Measurements from ENCODE around the gene FAM13A. TPM values are rescaled to one million over a fixed set of nuclear protein-coding genes. Genes with fewer than 3 reads are reported as not detected.

FAM13A gene
- total and polyA plus RNA-seq, 2 of the 13 experiments (the other 11 are each of a cell fraction or from before 2014, with no cell fraction given): 1.2 to 36.2 TPM

DNA sequence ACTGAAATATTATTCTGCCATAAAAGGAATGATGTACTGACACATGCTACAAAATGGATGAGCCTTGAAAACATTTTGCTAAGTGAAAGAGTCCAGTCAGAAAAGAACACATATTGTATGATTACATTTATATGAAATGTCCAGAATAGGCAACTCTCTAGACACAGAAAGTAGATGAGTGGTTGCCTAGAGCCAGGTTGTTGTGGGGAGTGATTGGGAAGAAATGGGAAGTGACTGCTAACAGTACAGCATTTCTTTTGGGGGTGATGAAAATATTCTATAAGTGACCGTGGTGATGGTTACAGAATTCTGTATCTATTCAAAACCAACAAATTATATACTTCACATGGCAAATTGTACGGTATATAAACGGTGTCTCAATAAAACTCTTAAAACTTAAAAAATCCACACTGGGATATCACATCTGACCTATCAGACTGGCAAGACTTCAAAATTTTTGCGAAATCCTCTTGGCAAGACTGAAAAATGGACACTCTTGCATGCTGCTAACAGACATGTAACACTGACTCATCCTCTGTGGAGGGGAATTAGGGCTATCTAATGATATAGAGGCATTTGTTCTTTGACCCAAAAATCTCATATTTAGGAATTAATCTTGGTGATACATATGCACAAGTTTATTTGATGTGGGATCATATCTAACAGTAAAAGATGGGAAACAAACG lies 71.8 kb downstream of the FAM13A start:
- H2AFZ ChIP-seq (ENCODE audit: low read length): no peak overlapping the region
- H3K9ac ChIP-seq (ENCODE audit: insufficient read depth, low read depth, low read length): no peak overlapping the region
- no peaks in the 10 kb centered on the region for H4K20me1 ChIP-seq (ENCODE audit: insufficient read depth, low read length)
- DNase-seq (ENCODE audit: low spot score): no peak
- TF ChIP-seq ZBTB34 (CRISPR knock-in tag; IDR thresholded peaks at IDR 0.05) (no peak), ZNF160 (CRISPR knock-in tag; IDR thresholded peaks at IDR 0.05) (no peak), ZFAT (CRISPR knock-in tag; conservative IDR thresholded peaks at IDR 0.05) (no peak), KDM3A (CRISPR knock-in tag; IDR thresholded peaks at IDR 0.05; ENCODE audit: low read depth) (no peak), ZMYM2 (CRISPR knock-in tag; IDR thresholded peaks at IDR 0.05) (no peak), RXRB (CRISPR knock-in tag; IDR thresholded peaks at IDR 0.05; ENCODE audit: borderline replicate concordance) (no peak), ATF1 (CRISPR knock-in tag; IDR thresholded peaks at IDR 0.05) (no peak), RNF2 (conservative IDR thresholded peaks at IDR 0.05; ENCODE audit: low read depth) (no peak), RFX3 (CRISPR knock-in tag; IDR thresholded peaks at IDR 0.05) (no peak), FOSL1 (CRISPR knock-in tag; IDR thresholded peaks at IDR 0.05; ENCODE audit: borderline replicate concordance) (no peak), PHF8 (CRISPR knock-in tag; IDR thresholded peaks at IDR 0.05) (no peak), ZNF101 (CRISPR knock-in tag; IDR thresholded peaks at IDR 0.05; ENCODE audit: borderline replicate concordance, low read depth) (no peak), ZBTB33 (CRISPR knock-in tag; IDR thresholded peaks at IDR 0.05) (no peak), MED8 (CRISPR knock-in tag; IDR thresholded peaks at IDR 0.05; ENCODE audit: insufficient replicate concordance) (no peak), HBP1 (CRISPR knock-in tag; IDR thresholded peaks at IDR 0.05; ENCODE audit: low read depth) (no peak)
- TF ChIP-seq, protein P1, sequence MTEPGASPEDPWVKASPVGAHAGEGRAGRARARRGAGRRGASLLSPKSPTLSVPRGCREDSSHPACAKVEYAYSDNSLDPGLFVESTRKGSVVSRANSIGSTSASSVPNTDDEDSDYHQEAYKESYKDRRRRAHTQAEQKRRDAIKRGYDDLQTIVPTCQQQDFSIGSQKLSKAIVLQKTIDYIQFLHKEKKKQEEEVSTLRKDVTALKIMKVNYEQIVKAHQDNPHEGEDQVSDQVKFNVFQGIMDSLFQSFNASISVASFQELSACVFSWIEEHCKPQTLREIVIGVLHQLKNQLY (CRISPR knock-in tag; IDR thresholded peaks at IDR 0.05): no peak
- TF ChIP-seq, protein P2, sequence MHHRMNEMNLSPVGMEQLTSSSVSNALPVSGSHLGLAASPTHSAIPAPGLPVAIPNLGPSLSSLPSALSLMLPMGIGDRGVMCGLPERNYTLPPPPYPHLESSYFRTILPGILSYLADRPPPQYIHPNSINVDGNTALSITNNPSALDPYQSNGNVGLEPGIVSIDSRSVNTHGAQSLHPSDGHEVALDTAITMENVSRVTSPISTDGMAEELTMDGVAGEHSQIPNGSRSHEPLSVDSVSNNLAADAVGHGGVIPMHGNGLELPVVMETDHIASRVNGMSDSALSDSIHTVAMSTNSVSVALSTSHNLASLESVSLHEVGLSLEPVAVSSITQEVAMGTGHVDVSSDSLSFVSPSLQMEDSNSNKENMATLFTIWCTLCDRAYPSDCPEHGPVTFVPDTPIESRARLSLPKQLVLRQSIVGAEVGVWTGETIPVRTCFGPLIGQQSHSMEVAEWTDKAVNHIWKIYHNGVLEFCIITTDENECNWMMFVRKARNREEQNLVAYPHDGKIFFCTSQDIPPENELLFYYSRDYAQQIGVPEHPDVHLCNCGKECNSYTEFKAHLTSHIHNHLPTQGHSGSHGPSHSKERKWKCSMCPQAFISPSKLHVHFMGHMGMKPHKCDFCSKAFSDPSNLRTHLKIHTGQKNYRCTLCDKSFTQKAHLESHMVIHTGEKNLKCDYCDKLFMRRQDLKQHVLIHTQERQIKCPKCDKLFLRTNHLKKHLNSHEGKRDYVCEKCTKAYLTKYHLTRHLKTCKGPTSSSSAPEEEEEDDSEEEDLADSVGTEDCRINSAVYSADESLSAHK (CRISPR knock-in tag; IDR thresholded peaks at IDR 0.05; ENCODE audit: borderline replicate concordance): no peak
- no peaks in the 10 kb centered on the region for H3K4me1 ChIP-seq (ENCODE audit: insufficient read depth, low read length)
- no peak overlapping the region for H3K4me2 ChIP-seq (ENCODE audit: low read depth, low read length)
- no peaks in the 10 kb centered on the region for H3K36me3 ChIP-seq (replicated peaks in 1 of 2; ENCODE audit: control insufficient read depth in 1 of 2, insufficient read depth in 2 of 2, low read length in 2 of 2)
- H3K9me3 ChIP-seq (ENCODE audit: low read length): no peaks in the 10 kb centered on the region
- no peak overlapping the region for H3K4me3 ChIP-seq (replicated peaks in 1 of 3; ENCODE audit: insufficient read depth in 1 of 3, low read depth in 2 of 3, low read length in 3 of 3)
- no peak overlapping the region for H3K27ac ChIP-seq (ENCODE audit: extremely low read length, insufficient read depth, low read length)
- WGBS (ENCODE audit: low lambda C conversion rate): 54% methylated on average over 5 of the region's 5 CpGs
- H3K27me3 ChIP-seq (ENCODE audit: control insufficient read depth in 1 of 2, insufficient read depth in 2 of 2, low read length in 2 of 2): no peaks in the 10 kb centered on the region
- intact Hi-C loops (cut with micrococcal nuclease; ENCODE audit: unreplicated experiment): no loop called here
- ATAC-seq: no peak
- CTCF ChIA-PET (ENCODE audit: low intra/inter-chr PET ratio, low total read pairs): no interaction called here
- in situ Hi-C loops (cut with HindIII; ENCODE audit: extremely low pct_ligation_motif_present, low pct_unique_long_range_greater_than_20kb): no loop called here
- POLR2A ChIA-PET: no interaction called here
- FAIRE-seq: no peak
- no TSS peak for BruUV-seq (replicated peaks)
- no peaks in the 10 kb centered on the region for H3K79me2 ChIP-seq (ENCODE audit: insufficient read depth, low read length)
